Thyroid gland (tissue), 4 donors: Measurements from ENCODE around the gene ATG9A.

Experiments used
- POLR2A ChIP-seq, 2 donors: fragments of 450-650 bp; IDR thresholded peaks; one replicate each; pipeline ENCODE4 v1.6.1; 2017; ENCODE audit warnings: antibody characterized with exemption in 2 of 2, mild to moderate bottlenecking in 2 of 2, moderate library complexity in 1 of 2
- TF ChIP-seq, protein P1 (sequence below), 6 experiments: fragments of 200-600 bp in 3 of 6; fragments of 450-650 bp in 3 of 6; sonication (generic) in 3 of 6; IDR thresholded peaks; one replicate each; pipeline ENCODE4 v1.5.1; 2016 to 2019; ENCODE audit warnings: antibody characterized with exemption in 6 of 6, mild to moderate bottlenecking in 2 of 6, inconsistent platforms in 1 of 6, moderate library complexity in 1 of 6

- TF ChIP-seq, protein P1, sequence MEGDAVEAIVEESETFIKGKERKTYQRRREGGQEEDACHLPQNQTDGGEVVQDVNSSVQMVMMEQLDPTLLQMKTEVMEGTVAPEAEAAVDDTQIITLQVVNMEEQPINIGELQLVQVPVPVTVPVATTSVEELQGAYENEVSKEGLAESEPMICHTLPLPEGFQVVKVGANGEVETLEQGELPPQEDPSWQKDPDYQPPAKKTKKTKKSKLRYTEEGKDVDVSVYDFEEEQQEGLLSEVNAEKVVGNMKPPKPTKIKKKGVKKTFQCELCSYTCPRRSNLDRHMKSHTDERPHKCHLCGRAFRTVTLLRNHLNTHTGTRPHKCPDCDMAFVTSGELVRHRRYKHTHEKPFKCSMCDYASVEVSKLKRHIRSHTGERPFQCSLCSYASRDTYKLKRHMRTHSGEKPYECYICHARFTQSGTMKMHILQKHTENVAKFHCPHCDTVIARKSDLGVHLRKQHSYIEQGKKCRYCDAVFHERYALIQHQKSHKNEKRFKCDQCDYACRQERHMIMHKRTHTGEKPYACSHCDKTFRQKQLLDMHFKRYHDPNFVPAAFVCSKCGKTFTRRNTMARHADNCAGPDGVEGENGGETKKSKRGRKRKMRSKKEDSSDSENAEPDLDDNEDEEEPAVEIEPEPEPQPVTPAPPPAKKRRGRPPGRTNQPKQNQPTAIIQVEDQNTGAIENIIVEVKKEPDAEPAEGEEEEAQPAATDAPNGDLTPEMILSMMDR (IDR thresholded peaks at IDR 0.05), result peak in 2 of 6 experiments; percentile 6 to 20
- TF ChIP-seq POLR2A (IDR thresholded peaks at IDR 0.05), result peak; percentile 48 to 97
Measured at GRCh38 chr2:219253753-219254589, 24.5 kb upstream of the ATG9A start, which contains the start of gene TUBA4A.
